ENCODE measurements around the gene SPECC1L.
A peak's percentile ranks its signal among the peaks of the same experiment; 100 is the strongest.

SPECC1L gene, protein sequence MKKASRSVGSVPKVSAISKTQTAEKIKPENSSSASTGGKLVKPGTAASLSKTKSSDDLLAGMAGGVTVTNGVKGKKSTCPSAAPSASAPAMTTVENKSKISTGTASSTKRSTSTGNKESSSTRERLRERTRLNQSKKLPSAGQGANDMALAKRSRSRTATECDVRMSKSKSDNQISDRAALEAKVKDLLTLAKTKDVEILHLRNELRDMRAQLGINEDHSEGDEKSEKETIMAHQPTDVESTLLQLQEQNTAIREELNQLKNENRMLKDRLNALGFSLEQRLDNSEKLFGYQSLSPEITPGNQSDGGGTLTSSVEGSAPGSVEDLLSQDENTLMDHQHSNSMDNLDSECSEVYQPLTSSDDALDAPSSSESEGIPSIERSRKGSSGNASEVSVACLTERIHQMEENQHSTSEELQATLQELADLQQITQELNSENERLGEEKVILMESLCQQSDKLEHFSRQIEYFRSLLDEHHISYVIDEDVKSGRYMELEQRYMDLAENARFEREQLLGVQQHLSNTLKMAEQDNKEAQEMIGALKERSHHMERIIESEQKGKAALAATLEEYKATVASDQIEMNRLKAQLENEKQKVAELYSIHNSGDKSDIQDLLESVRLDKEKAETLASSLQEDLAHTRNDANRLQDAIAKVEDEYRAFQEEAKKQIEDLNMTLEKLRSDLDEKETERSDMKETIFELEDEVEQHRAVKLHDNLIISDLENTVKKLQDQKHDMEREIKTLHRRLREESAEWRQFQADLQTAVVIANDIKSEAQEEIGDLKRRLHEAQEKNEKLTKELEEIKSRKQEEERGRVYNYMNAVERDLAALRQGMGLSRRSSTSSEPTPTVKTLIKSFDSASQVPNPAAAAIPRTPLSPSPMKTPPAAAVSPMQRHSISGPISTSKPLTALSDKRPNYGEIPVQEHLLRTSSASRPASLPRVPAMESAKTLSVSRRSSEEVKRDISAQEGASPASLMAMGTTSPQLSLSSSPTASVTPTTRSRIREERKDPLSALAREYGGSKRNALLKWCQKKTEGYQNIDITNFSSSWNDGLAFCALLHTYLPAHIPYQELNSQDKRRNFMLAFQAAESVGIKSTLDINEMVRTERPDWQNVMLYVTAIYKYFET

GRCh38 chr22:24270556-24271385, at the start of gene SPECC1L:
Gene SPECC1L, plus strand, starts transcription at chr22:24270831. Its CDS starts 31,401 bp downstream, at chr22:24302232.
- Histone ChIP-seq H3K27me3 (ENCODE audit: low read length) (no peaks in the 10 kb centered on the region), H4K20me1 (ENCODE audit: low read depth, low read length) (peaks cover 3% of the 10 kb centered on the region; the same call in 1 of the 2 replicates), H3K9ac (ENCODE audit: low read length) (peak within 1 kb of the TSS; percentile 90), H3K9me2 (replicated peaks; ENCODE audit: insufficient read depth, low read length) (no peaks in the 10 kb centered on the region), H3K36me3 (ENCODE audit: low read length) (no peaks in the 10 kb centered on the region), H3K27ac (ENCODE audit: low read depth, low read length) (peak within 1 kb of the TSS; percentile 76), H3F3A (ENCODE audit: insufficient read depth) (peaks cover 14% of the 10 kb centered on the region), H3K4me2 (ENCODE audit: low read depth, low read length, poor library complexity, severe bottlenecking) (peak within 1 kb of the TSS; percentile 97), H3K9me3 (ENCODE audit: insufficient read depth, low read length) (no peaks in the 10 kb centered on the region), H3K79me2 (ENCODE audit: insufficient read depth, low read length) (peaks cover 49% of the 10 kb centered on the region), H2AFZ (ENCODE audit: low read depth, low read length, severe bottlenecking) (peak within 1 kb of the TSS; percentile 100), H3K4me3 (ENCODE audit: insufficient read depth, low read length, poor library complexity, severe bottlenecking) (peak within 1 kb of the TSS; percentile 72)
- no peak for TF ChIP-seq CTCF (IDR thresholded peaks at IDR 0.05; ENCODE audit: insufficient read depth, low read length, poor library complexity, severe bottlenecking)
- no peak for TF ChIP-seq EZH2phosphoT487 (conservative IDR thresholded peaks at IDR 0.05; ENCODE audit: low read length)

DNA sequence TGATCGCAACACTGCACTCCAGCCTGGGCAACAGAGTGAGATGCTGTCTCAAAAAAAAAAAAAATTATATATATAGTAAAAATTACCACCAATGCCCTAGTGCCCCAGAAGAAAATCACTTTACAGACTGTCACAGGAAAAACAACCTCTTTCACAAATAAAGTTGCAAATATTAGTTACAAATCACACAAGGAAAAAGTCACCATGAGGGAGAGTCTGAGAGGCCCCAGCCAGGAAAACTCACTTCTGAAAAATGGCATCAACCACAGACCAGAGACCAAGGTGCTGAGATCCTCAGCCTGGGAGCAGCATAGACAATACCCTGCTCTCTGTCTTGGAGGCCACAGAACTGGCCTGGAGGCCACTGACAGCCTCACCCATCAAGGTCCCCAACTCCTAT, 46.2 kb upstream of the SPECC1L start:
- H3K4me2 ChIP-seq (ENCODE audit: low read depth, low read length, poor library complexity, severe bottlenecking): no peak overlapping the region
- H3K27ac ChIP-seq (ENCODE audit: low read depth, low read length): no peak overlapping the region
- no peak overlapping the region for H3K9ac ChIP-seq (ENCODE audit: low read length)
- no peaks in the 10 kb centered on the region for H3K9me2 ChIP-seq (replicated peaks; ENCODE audit: insufficient read depth, low read length)
- H3K9me3 ChIP-seq (ENCODE audit: insufficient read depth, low read length): no peaks in the 10 kb centered on the region
- no peaks in the 10 kb centered on the region for H3F3A ChIP-seq (ENCODE audit: insufficient read depth)
- TF ChIP-seq CTCF (IDR thresholded peaks at IDR 0.05; ENCODE audit: insufficient read depth, low read length, poor library complexity, severe bottlenecking) (no peak), EZH2phosphoT487 (conservative IDR thresholded peaks at IDR 0.05; ENCODE audit: low read length) (no peak)
- no peak overlapping the region for H3K4me3 ChIP-seq (ENCODE audit: insufficient read depth, low read length, poor library complexity, severe bottlenecking)
- no peak overlapping the region for H2AFZ ChIP-seq (ENCODE audit: low read depth, low read length, severe bottlenecking)
- H3K36me3 ChIP-seq (ENCODE audit: low read length): no peaks in the 10 kb centered on the region
- no peaks in the 10 kb centered on the region for H3K79me2 ChIP-seq (ENCODE audit: insufficient read depth, low read length)
- no peaks in the 10 kb centered on the region for H4K20me1 ChIP-seq (ENCODE audit: low read depth, low read length)
- no peaks in the 10 kb centered on the region for H3K27me3 ChIP-seq (ENCODE audit: low read length)

DNA sequence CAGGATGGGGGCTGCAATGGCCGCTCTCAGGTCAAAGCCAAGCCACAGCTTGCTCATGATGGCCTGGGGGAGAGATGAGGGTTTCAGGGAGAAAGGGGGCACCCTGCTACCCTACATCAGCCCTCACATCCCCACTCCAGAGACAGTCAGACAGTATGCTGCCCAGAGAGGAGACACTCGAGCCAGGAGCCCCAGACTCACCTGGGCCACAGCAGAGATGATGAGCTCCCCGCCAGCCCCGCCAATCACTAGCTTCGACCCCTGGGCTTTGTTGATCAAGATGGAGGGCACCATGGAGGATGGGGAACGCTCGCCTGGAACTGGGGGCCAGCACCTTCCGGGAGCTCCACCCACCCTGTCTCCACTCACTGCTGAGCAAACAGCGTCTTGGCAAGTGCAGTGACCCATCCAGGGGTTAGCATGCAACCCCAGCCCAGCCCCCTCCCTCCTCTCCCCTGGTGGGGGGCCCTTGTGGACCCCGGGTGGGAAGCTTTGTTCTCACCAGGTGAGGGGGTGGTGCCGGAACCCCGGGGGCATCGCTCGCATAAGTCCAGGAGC, 45.5 kb upstream of the SPECC1L start:
- Histone ChIP-seq H4K20me1 (ENCODE audit: low read depth, low read length) (no peaks in the 10 kb centered on the region), H3K9me2 (replicated peaks; ENCODE audit: insufficient read depth, low read length) (no peaks in the 10 kb centered on the region), H3K27ac (ENCODE audit: low read depth, low read length) (no peak overlapping the region), H3K27me3 (ENCODE audit: low read length) (no peaks in the 10 kb centered on the region), H3K4me3 (ENCODE audit: insufficient read depth, low read length, poor library complexity, severe bottlenecking) (no peak overlapping the region), H3K9ac (ENCODE audit: low read length) (no peak overlapping the region), H3F3A (ENCODE audit: insufficient read depth) (no peaks in the 10 kb centered on the region), H3K9me3 (ENCODE audit: insufficient read depth, low read length) (no peaks in the 10 kb centered on the region), H2AFZ (ENCODE audit: low read depth, low read length, severe bottlenecking) (no peak overlapping the region), H3K79me2 (ENCODE audit: insufficient read depth, low read length) (no peaks in the 10 kb centered on the region), H3K36me3 (ENCODE audit: low read length) (no peaks in the 10 kb centered on the region), H3K4me2 (ENCODE audit: low read depth, low read length, poor library complexity, severe bottlenecking) (no peak overlapping the region)
- TF ChIP-seq CTCF (IDR thresholded peaks at IDR 0.05; ENCODE audit: insufficient read depth, low read length, poor library complexity, severe bottlenecking) (no peak), EZH2phosphoT487 (conservative IDR thresholded peaks at IDR 0.05; ENCODE audit: low read length) (no peak)

All from SU-DHL-6 (cell line).